HepG2 (cell line): Measurements from ENCODE around the gene ELF2. TPM values are rescaled to one million over a fixed set of nuclear protein-coding genes. Genes with fewer than 3 reads are reported as not detected.

ENCODE experiments used
- ATAC-seq: fragments of 200-7000 bp; cut with Tn5 transposase; 3 replicates; pipeline ENCODE4 v1.9.1; 2020; ENCODE audit warnings: mild to moderate bottlenecking, moderate library complexity
- BruUV-seq: library from RNA; stranded (reverse); fragments of 400-500 nt; replicated peaks from 2 replicates; lab custom pipeline; 2021; lab: Mats Ljungman, UMichigan
- CTCF ChIA-PET: fragments of 300-600 bp; formaldehyde crosslinking; extraction: SDS; loops from one replicate; lab custom pipeline; 2021; ENCODE audit warnings: low total read pairs, inconsistent platforms, low intra/inter-chr PET ratio; lab: Yijun Ruan, JAX
- POLR2A ChIA-PET: fragments of 350-600 bp; sonication (Branson Sonifier 250); formaldehyde crosslinking; loops from one replicate; lab custom pipeline; 2020; ENCODE audit warnings: antibody characterized with exemption, inconsistent platforms; lab: Yijun Ruan, JAX
- DNase-seq: peaks from one replicate; pipeline ENCODE4 v3.0.0-alpha.2; 2015; ENCODE audit warnings: low spot score
- FAIRE-seq: peaks from 3 replicates; lab custom pipeline; 2011; peaks lifted over from hg19 to GRCh38; lab: Jason Lieb, UNC
- H2AFZ ChIP-seq: one replicate; pipeline ENCODE4 v1.6.1; 2011; ENCODE audit warnings: low read length, inconsistent platforms
- H3K27ac ChIP-seq: fragments of 300-600 bp; 3 replicates; pipeline ENCODE4 v1.8.0; 2011; ENCODE audit warnings: mixed run types, mild to moderate bottlenecking, mixed read lengths, low read length, inconsistent platforms; ENCODE audit not compliant: insufficient read depth; ENCODE audit errors: extremely low read length
- H3K27me3 ChIP-seq, 2 experiments: fragments of 200-600 bp in 1 of 2; 2 replicates in 1 of 2; 3 replicates in 1 of 2; pipeline versions ENCODE4 v1.6.0 to v1.8.0; 2011; ENCODE audit warnings: low read length in 2 of 2, mild to moderate bottlenecking in 2 of 2, moderate library complexity in 2 of 2, inconsistent platforms in 1 of 2; ENCODE audit not compliant: insufficient read depth in 2 of 2, control insufficient read depth in 1 of 2
- H3K36me3 ChIP-seq, 2 experiments: fragments of 200-600 bp in 1 of 2; replicated peaks in 1 of 2; 2 replicates in 1 of 2; 3 replicates in 1 of 2; pipeline versions ENCODE4 v1.5.1 to v1.8.0; 2011; ENCODE audit warnings: low read length in 2 of 2, inconsistent platforms in 1 of 2; ENCODE audit not compliant: insufficient read depth in 2 of 2, control insufficient read depth in 1 of 2
- H3K4me1 ChIP-seq: 2 replicates; pipeline ENCODE4 v1.5.1; 2012; ENCODE audit warnings: low read length, inconsistent platforms; ENCODE audit not compliant: insufficient read depth
- H3K4me2 ChIP-seq: 2 replicates; pipeline ENCODE4 v1.6.0; 2011; ENCODE audit warnings: low read depth, low read length, inconsistent platforms
- H3K4me3 ChIP-seq, 3 experiments: fragments of 200-600 bp in 1 of 3; sonication (generic), shearing (Covaris generic) in 1 of 3; replicated peaks in 1 of 3; 2 replicates each; pipeline ENCODE4 v1.5.1; 2011 to 2016; ENCODE audit warnings: low read length in 3 of 3, inconsistent platforms in 2 of 3, low read depth in 2 of 3, mild to moderate bottlenecking in 2 of 3, control low read depth in 1 of 3, mixed read lengths in 1 of 3; ENCODE audit not compliant: insufficient read depth in 1 of 3
- H3K79me2 ChIP-seq: one replicate; pipeline ENCODE4 v1.6.1; 2011; ENCODE audit warnings: low read length, inconsistent platforms; ENCODE audit not compliant: insufficient read depth
- H3K9ac ChIP-seq: 2 replicates; pipeline ENCODE4 v1.6.0; 2011; ENCODE audit warnings: mild to moderate bottlenecking, low read depth, low read length, inconsistent platforms; ENCODE audit not compliant: insufficient read depth
- H3K9me3 ChIP-seq: 2 replicates; pipeline ENCODE4 v1.5.1; 2012; ENCODE audit warnings: mild to moderate bottlenecking, low read length
- H4K20me1 ChIP-seq: 2 replicates; pipeline ENCODE4 v1.6.0; 2011; ENCODE audit warnings: inconsistent platforms, mild to moderate bottlenecking, low read length, moderate library complexity; ENCODE audit not compliant: insufficient read depth
- ISL2 ChIP-seq: sonication (generic); formaldehyde crosslinking; IDR thresholded peaks from 2 replicates; pipeline ENCODE4 v1.5.0; 2020; ENCODE audit warnings: missing genetic modification reagents
- KDM5A ChIP-seq: fragments of 200-600 bp; sonication (generic); IDR thresholded peaks from 2 replicates; pipeline ENCODE4 v1.7.0; 2018; ENCODE audit warnings: antibody characterized with exemption, mild to moderate bottlenecking, low read length, borderline replicate concordance
- KLF9 ChIP-seq: IDR thresholded peaks from 2 replicates; pipeline ENCODE4 v1.6.1; 2016; ENCODE audit warnings: low read depth
- MIXL1 ChIP-seq: IDR thresholded peaks from 2 replicates; pipeline ENCODE4 v1.6.1; 2016
- RAD51 ChIP-seq: fragments of 450-650 bp; IDR thresholded peaks from 2 replicates; pipeline ENCODE4 v1.6.1; 2016; ENCODE audit warnings: borderline replicate concordance
- SETDB1 ChIP-seq: sonication (generic); formaldehyde crosslinking; IDR thresholded peaks from 2 replicates; pipeline ENCODE4 v1.5.1; 2020; ENCODE audit warnings: missing genetic modification reagents, mild to moderate bottlenecking, borderline replicate concordance
- SOX13 ChIP-seq, 3 experiments: fragments of 450-650 bp in 1 of 3; sonication (generic) in 1 of 3; formaldehyde crosslinking in 1 of 3; IDR thresholded peaks in 2 of 3; conservative IDR thresholded peaks in 1 of 3; 2 replicates each; pipeline versions ENCODE4 v1.5.0 to v1.6.1; 2016 to 2020; ENCODE audit warnings: antibody characterized with exemption in 1 of 3, mild to moderate bottlenecking in 1 of 3, missing compliant biosample characterization in 1 of 3, missing genetic modification reagents in 1 of 3, moderate library complexity in 1 of 3
- STAT5B ChIP-seq: sonication (generic); formaldehyde crosslinking; IDR thresholded peaks from 2 replicates; pipeline ENCODE4 v1.4.0; 2020; ENCODE audit warnings: missing genetic modification reagents
- THYN1 ChIP-seq: sonication (generic); formaldehyde crosslinking; IDR thresholded peaks from 2 replicates; pipeline ENCODE4 v1.8.1; 2023; ENCODE audit warnings: low read depth, mild to moderate bottlenecking, moderate library complexity, missing genetic modification reagents, borderline replicate concordance
- XRCC5 ChIP-seq: fragments of 200-400 bp; formaldehyde crosslinking; optimal IDR thresholded peaks from 2 replicates; pipeline ENCODE3; 2017; ENCODE audit warnings: mild to moderate bottlenecking, low read length
- ZNF143 ChIP-seq: sonication (generic); formaldehyde crosslinking; IDR thresholded peaks from 2 replicates; pipeline ENCODE4 v1.4.0; 2020; ENCODE audit warnings: missing genetic modification reagents
- ZNF572 ChIP-seq: sonication (generic); formaldehyde crosslinking; IDR thresholded peaks from 2 replicates; pipeline ENCODE4 v1.5.1; 2020; ENCODE audit warnings: mild to moderate bottlenecking, missing genetic modification reagents
- WGBS: methylation state at CpG from one replicate; pipeline ENCODE4 v1.1.6; 2017; ENCODE audit warnings: low lambda C conversion rate; 5-methylcytosine and 5-hydroxymethylcytosine counted together
- in situ Hi-C: cut with HindIII; loops from 2 replicates; pipeline ENCODE4 v1.10.0; 2017; ENCODE audit warnings: low pct_unique_long_range_greater_than_20kb; ENCODE audit not compliant: extremely low pct_ligation_motif_present
- intact Hi-C: fragments of 100-400 bp; cut with micrococcal nuclease; formaldehyde crosslinking; loops from one replicate; pipeline ENCODE4 v1.10.0; 2022; ENCODE audit not compliant: unreplicated experiment
- polyA plus RNA-seq, 8 experiments: library from polyadenylated mRNA; depleted of rRNA in 3 of 8; stranded (reverse) in 7 of 8; unstranded in 1 of 8; fragments of >200 nt; fragmentation: Illumina TruSeq in 4 of 8; extraction: Trizol in 4 of 8; gene quantifications; 2 replicates each; pipeline versions ENCODE4 v1.2.1 to v1.2.3, GENCODE V29; 2011 to 2016; ENCODE audit warnings: low read depth in 4 of 8, missing spikeins in 1 of 8, mixed read lengths in 1 of 8; ENCODE audit not compliant: insufficient read depth in 1 of 8
- total RNA-seq, 5 experiments: library from RNA; depleted of rRNA; stranded (reverse); fragments of >200 nt; fragmentation: Illumina TruSeq; extraction: Trizol; gene quantifications; 2 replicates each; pipeline ENCODE4 v1.2.3, GENCODE V29; 2016; ENCODE audit warnings: low read depth in 1 of 5
- TF ChIP-seq, protein P1 (sequence below): sonication (generic); formaldehyde crosslinking; IDR thresholded peaks from 2 replicates; pipeline ENCODE4 v1.8.0; 2022; ENCODE audit warnings: mild to moderate bottlenecking, missing genetic modification reagents; ENCODE audit not compliant: insufficient replicate concordance
- TF ChIP-seq, protein P2 (sequence below): sonication (generic); formaldehyde crosslinking; IDR thresholded peaks from 2 replicates; pipeline ENCODE4 v1.4.0; 2020; ENCODE audit warnings: missing genetic modification reagents, borderline replicate concordance
- TF ChIP-seq, protein P3 (sequence below): sonication (generic); formaldehyde crosslinking; IDR thresholded peaks from 2 replicates; pipeline ENCODE4 v1.5.1; 2020; ENCODE audit warnings: mild to moderate bottlenecking, missing genetic modification reagents, moderate library complexity
- TF ChIP-seq, protein P4 (sequence below): sonication (generic); formaldehyde crosslinking; IDR thresholded peaks from 2 replicates; pipeline ENCODE4 v1.5.0; 2020; ENCODE audit warnings: missing genetic modification reagents
- TF ChIP-seq, protein P5 (sequence below): sonication (generic); formaldehyde crosslinking; conservative IDR thresholded peaks from 2 replicates; pipeline ENCODE4 v1.8.1; 2023; ENCODE audit warnings: missing genetic modification reagents

The ELF2 gene
- total and polyA plus RNA-seq, 2 of the 13 experiments (the other 11 are each of a cell fraction or from before 2014, with no cell fraction given): 28.6 to 35.4 TPM

DNA sequence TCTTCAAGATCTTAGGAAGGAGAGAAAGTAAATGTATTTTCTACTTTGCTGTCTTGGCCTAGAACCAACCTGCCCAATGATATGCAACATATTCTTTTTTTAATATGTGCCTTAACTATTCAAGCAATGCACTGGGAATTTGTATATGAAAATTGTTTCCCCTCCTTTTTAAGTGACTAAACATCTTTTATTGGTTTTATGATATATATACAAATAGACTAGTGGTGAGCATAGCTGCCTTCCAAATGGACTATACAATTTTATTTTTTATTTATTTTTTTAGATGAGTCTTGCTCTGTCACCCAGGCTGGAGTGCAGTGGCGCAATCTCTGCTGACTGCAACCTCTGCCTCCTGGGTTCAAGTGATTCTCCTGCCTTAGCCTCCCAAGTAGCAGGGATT is 151.2 kb downstream of the ELF2 start (continued):
- TF ChIP-seq, protein P1, sequence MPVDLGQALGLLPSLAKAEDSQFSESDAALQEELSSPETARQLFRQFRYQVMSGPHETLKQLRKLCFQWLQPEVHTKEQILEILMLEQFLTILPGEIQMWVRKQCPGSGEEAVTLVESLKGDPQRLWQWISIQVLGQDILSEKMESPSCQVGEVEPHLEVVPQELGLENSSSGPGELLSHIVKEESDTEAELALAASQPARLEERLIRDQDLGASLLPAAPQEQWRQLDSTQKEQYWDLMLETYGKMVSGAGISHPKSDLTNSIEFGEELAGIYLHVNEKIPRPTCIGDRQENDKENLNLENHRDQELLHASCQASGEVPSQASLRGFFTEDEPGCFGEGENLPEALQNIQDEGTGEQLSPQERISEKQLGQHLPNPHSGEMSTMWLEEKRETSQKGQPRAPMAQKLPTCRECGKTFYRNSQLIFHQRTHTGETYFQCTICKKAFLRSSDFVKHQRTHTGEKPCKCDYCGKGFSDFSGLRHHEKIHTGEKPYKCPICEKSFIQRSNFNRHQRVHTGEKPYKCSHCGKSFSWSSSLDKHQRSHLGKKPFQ: no peak
- TF ChIP-seq KLF9 (CRISPR knock-in tag): no peak

DNA sequence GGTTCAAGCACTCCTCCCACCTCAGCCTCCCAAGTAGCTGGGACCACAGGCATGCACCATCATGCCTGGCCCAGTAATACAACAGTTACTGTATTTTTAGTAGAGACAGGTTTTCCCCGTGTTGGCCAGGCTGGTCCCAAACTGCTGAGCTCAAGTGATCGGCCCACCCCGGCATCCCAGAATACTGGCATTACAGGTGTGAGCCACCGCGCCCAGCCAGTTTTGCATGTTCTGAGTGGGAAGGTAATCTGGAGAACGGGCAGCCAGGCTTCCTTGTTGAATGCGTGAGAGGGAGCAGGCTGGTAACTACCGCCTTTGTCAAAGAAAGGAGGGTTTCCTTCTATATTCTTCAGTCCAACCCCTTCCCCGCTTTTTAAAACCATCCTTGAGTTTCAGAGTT is 152.3 kb downstream of the ELF2 start:
- Histone ChIP-seq H3K27me3 (no peaks in the 10 kb centered on the region), H2AFZ (no peak overlapping the region), H3K27ac (no peak overlapping the region), H3K9me3 (no peaks in the 10 kb centered on the region), H3K4me2 (no peak overlapping the region), H3K4me1 (peaks cover 12% of the 10 kb centered on the region), H3K4me3 (no peak overlapping the region), H3K36me3 (peaks cover 5 to 6% of the 10 kb centered on the region in 2 experiments; a peak in 2 of 5 replicates), H3K79me2 (peaks cover 64% of the 10 kb centered on the region), H4K20me1 (peaks cover 4% of the 10 kb centered on the region; the same call in 1 of the 2 replicates), H3K9ac (no peak overlapping the region)
- FAIRE-seq (no peak), ATAC-seq (no peak), DNase-seq (no peak)
- in situ Hi-C loops: no loop called here
- POLR2A ChIA-PET: interaction anchor here (0.9 kb wide), 1 partner anchor 9 kb away, joined by 4 read pairs; the partner anchor contains the start of gene NOCT
- intact Hi-C loops: no loop called here
- BruUV-seq: no TSS peak
- CTCF ChIA-PET: no interaction called here
- WGBS: 96% methylated on average over 9 of the region's 9 CpGs
- TF ChIP-seq, protein P2, sequence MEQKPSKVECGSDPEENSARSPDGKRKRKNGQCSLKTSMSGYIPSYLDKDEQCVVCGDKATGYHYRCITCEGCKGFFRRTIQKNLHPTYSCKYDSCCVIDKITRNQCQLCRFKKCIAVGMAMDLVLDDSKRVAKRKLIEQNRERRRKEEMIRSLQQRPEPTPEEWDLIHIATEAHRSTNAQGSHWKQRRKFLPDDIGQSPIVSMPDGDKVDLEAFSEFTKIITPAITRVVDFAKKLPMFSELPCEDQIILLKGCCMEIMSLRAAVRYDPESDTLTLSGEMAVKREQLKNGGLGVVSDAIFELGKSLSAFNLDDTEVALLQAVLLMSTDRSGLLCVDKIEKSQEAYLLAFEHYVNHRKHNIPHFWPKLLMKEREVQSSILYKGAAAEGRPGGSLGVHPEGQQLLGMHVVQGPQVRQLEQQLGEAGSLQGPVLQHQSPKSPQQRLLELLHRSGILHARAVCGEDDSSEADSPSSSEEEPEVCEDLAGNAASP: no peak
- TF ChIP-seq THYN1 (CRISPR knock-in tag) (no peak), MIXL1 (CRISPR knock-in tag) (no peak), KDM5A (no peak), SETDB1 (CRISPR knock-in tag) (no peak), ZNF572 (CRISPR knock-in tag) (no peak), XRCC5 (no peak), ZNF143 (no peak), ISL2 (CRISPR knock-in tag) (no peak), STAT5B (no peak), SOX13 (IDR thresholded peaks at IDR 0.05) (no peak), SOX13 (CRISPR knock-in tag; conservative IDR thresholded peaks at IDR 0.05 in 1 of 2, IDR thresholded peaks at IDR 0.05 in 1 of 2) (no peak), RAD51 (no peak)
- TF ChIP-seq, protein P3, sequence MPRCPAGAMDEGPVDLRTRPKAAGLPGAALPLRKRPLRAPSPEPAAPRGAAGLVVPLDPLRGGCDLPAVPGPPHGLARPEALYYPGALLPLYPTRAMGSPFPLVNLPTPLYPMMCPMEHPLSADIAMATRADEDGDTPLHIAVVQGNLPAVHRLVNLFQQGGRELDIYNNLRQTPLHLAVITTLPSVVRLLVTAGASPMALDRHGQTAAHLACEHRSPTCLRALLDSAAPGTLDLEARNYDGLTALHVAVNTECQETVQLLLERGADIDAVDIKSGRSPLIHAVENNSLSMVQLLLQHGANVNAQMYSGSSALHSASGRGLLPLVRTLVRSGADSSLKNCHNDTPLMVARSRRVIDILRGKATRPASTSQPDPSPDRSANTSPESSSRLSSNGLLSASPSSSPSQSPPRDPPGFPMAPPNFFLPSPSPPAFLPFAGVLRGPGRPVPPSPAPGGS (CRISPR knock-in tag): no peak
- TF ChIP-seq, protein P4, sequence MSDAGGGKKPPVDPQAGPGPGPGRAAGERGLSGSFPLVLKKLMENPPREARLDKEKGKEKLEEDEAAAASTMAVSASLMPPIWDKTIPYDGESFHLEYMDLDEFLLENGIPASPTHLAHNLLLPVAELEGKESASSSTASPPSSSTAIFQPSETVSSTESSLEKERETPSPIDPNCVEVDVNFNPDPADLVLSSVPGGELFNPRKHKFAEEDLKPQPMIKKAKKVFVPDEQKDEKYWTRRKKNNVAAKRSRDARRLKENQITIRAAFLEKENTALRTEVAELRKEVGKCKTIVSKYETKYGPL (CRISPR knock-in tag): no peak
- TF ChIP-seq, protein P5, sequence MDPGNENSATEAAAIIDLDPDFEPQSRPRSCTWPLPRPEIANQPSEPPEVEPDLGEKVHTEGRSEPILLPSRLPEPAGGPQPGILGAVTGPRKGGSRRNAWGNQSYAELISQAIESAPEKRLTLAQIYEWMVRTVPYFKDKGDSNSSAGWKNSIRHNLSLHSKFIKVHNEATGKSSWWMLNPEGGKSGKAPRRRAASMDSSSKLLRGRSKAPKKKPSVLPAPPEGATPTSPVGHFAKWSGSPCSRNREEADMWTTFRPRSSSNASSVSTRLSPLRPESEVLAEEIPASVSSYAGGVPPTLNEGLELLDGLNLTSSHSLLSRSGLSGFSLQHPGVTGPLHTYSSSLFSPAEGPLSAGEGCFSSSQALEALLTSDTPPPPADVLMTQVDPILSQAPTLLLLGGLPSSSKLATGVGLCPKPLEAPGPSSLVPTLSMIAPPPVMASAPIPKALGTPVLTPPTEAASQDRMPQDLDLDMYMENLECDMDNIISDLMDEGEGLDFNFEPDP (CRISPR knock-in tag): no peak
